Middle frontal gyrus (tissue), 1 donor: ENCODE results near the gene TSKU.

Experiments
- DNase-seq: peaks from one replicate; pipeline ENCODE4 v3.0.0-alpha.2; 2015; ENCODE audit warnings: low spot score; ENCODE audit errors: extremely low spot score

Gene TSKU

GRCh38 chr11:76769645-76770586 is 13.2 kb upstream of the TSKU start:
- DNase-seq, result no peak

GRCh38 chr11:76770642-76771445 is 12.3 kb upstream of the TSKU start:
- DNase-seq, result no peak

GRCh38 chr11:76771446-76772099 is 11.6 kb upstream of the TSKU start:
- no peak for DNase-seq

- DNase-seq, result no peak
These were observed 10.9 kb upstream of the TSKU start for GRCh38 chr11:76772100-76772782.

GRCh38 chr11:76772783-76773106 is 10.4 kb upstream of the TSKU start:
- no peak for DNase-seq

- no peak for DNase-seq
These were observed 9.2 kb upstream of the TSKU start for GRCh38 chr11:76773921-76774361.

- DNase-seq, result no peak
These were observed 6.7 kb upstream of the TSKU start for GRCh38 chr11:76776472-76776871.

- DNase-seq, result no peak
These were observed 5.9 kb upstream of the TSKU start for GRCh38 chr11:76777305-76777704.

- DNase-seq, result no peak
These were observed 5.3 kb upstream of the TSKU start for GRCh38 chr11:76777876-76778275.

- DNase-seq, result peak; percentile 41
These were observed 4.3 kb upstream of the TSKU start for GRCh38 chr11:76778874-76779273.

GRCh38 chr11:76781046-76781801 is 1.9 kb upstream of the TSKU start:
- no peak for DNase-seq

GRCh38 chr11:76781807-76782530 is 1.2 kb upstream of the TSKU start:
- DNase-seq, result no peak

GRCh38 chr11:76782531-76783293 is 444 bp upstream of the TSKU start:
- DNase-seq, result no peak

GRCh38 chr11:76783896-76784813 is 999 bp downstream of the TSKU start:
- no peak for DNase-seq

- no peak for DNase-seq
These were observed 2.4 kb downstream of the TSKU start for GRCh38 chr11:76785513-76785912.

GRCh38 chr11:76786016-76786415 is 2.9 kb downstream of the TSKU start:
- no peak for DNase-seq

GRCh38 chr11:76786441-76787014 is 3.4 kb downstream of the TSKU start:
- no peak for DNase-seq

- no peak for DNase-seq
These were observed 4.1 kb downstream of the TSKU start for GRCh38 chr11:76787271-76787670.
